Measurements from ENCODE around the gene LLGL2. TPM values are rescaled to one million over a fixed set of nuclear protein-coding genes. Genes with fewer than 3 reads are reported as not detected.

Gene LLGL2
- total RNA-seq, 4 donors from 2014 or later = 0.78 to 7.1 (median 1.4) TPM

- TF ChIP-seq CTCF (IDR thresholded peaks at IDR 0.05 in 4 of 5, conservative IDR thresholded peaks at IDR 0.05 in 1 of 5) (no peak), POLR2A (IDR thresholded peaks at IDR 0.05) (no peak)
- intact Hi-C loops (cut with DNase I; ENCODE audit: low total_unique reads) = loop anchor here (1.0 kb wide), 1 partner anchor 49 kb away; no protein-coding TSS in a partner anchor
- ATAC-seq = no peak
- Histone ChIP-seq H3K4me1 (peaks cover 0 to 4% of the 10 kb centered on the region in 2 donors), H3K27ac (no peak overlapping the region), H3K9me3 (no peaks in the 10 kb centered on the region), H3K4me3 (no peak overlapping the region), H3K27me3 (no peaks in the 10 kb centered on the region), H3K36me3 (no peaks in the 10 kb centered on the region)
- in situ Hi-C loops (cut with MboI; ENCODE audit: low sequenced_read_pairs in 4 of 4) = no loop called here
- DNase-seq = no peak
Observed at GRCh38 chr17:75552425-75553294, 27.2 kb downstream of the LLGL2 start.

GRCh38 chr17:75553295-75554110 lies 28.0 kb downstream of the LLGL2 start:
- Histone ChIP-seq H3K4me1 (peaks cover 0 to 4% of the 10 kb centered on the region in 2 donors), H3K27ac (no peak overlapping the region), H3K36me3 (no peaks in the 10 kb centered on the region), H3K27me3 (no peaks in the 10 kb centered on the region), H3K9me3 (no peaks in the 10 kb centered on the region), H3K4me3 (no peak overlapping the region)
- DNase-seq (no peak), ATAC-seq (no peak)
- in situ Hi-C loops (cut with MboI; ENCODE audit: low sequenced_read_pairs in 4 of 4) (no loop called here), intact Hi-C loops (cut with DNase I; ENCODE audit: low total_unique reads) (no loop called here)
- TF ChIP-seq CTCF (IDR thresholded peaks at IDR 0.05 in 4 of 5, conservative IDR thresholded peaks at IDR 0.05 in 1 of 5) (no peak), POLR2A (IDR thresholded peaks at IDR 0.05) (no peak)

GRCh38 chr17:75555679-75556153 lies 30.2 kb downstream of the LLGL2 start:
- no peaks in the 10 kb centered on the region for H3K4me1 ChIP-seq
- H3K27me3 ChIP-seq = no peaks in the 10 kb centered on the region
- no peak for TF ChIP-seq POLR2A (IDR thresholded peaks at IDR 0.05)
- TF ChIP-seq CTCF (IDR thresholded peaks at IDR 0.05 in 4 of 5, conservative IDR thresholded peaks at IDR 0.05 in 1 of 5) = no peak
- no peak overlapping the region for H3K27ac ChIP-seq
- DNase-seq (no peak), ATAC-seq (no peak)
- in situ Hi-C loops (cut with MboI; ENCODE audit: low sequenced_read_pairs in 4 of 4) (no loop called here), intact Hi-C loops (cut with DNase I; ENCODE audit: low total_unique reads) (no loop called here)
- H3K9me3 ChIP-seq = no peaks in the 10 kb centered on the region
- no peaks in the 10 kb centered on the region for H3K36me3 ChIP-seq
- H3K4me3 ChIP-seq = no peak overlapping the region

GRCh38 chr17:75557075-75557851 lies 31.8 kb downstream of the LLGL2 start:
- H3K4me3 ChIP-seq = no peak overlapping the region
- ATAC-seq (no peak), DNase-seq (no peak)
- no peaks in the 10 kb centered on the region for H3K4me1 ChIP-seq
- H3K27me3 ChIP-seq = no peaks in the 10 kb centered on the region
- in situ Hi-C loops (cut with MboI; ENCODE audit: low sequenced_read_pairs in 4 of 4) = no loop called here
- H3K9me3 ChIP-seq = no peaks in the 10 kb centered on the region
- no peaks in the 10 kb centered on the region for H3K36me3 ChIP-seq
- no peak overlapping the region for H3K27ac ChIP-seq
- TF ChIP-seq CTCF (IDR thresholded peaks at IDR 0.05 in 4 of 5, conservative IDR thresholded peaks at IDR 0.05 in 1 of 5) = no peak
- no peak for TF ChIP-seq POLR2A (IDR thresholded peaks at IDR 0.05)
- intact Hi-C loops (cut with DNase I; ENCODE audit: low total_unique reads) = no loop called here
